ENCODE data around the gene RRP12. TPM values are rescaled to one million over a fixed set of nuclear protein-coding genes. Genes with fewer than 3 reads are reported as not detected.

Gene RRP12
- 33.5 and 40.1 TPM in 2 replicates for total RNA-seq

GRCh38 chr10:97400665-97401454, at the start of gene RRP12:
TSS of gene RRP12 (minus strand) at chr10:97401340. CDS start at chr10:97401231, 109 bp downstream.
- intact Hi-C loops (cut with micrococcal nuclease): loop anchor here (1.0 to 5.0 kb wide), 7 partner anchors 25 to 814 kb away; partner anchors contain the start of genes ARHGAP19, EXOSC1, FRAT2 and MMS19

- intact Hi-C loops (cut with micrococcal nuclease): no loop called here
These were observed 49.7 kb upstream of the RRP12 start for GRCh38 chr10:97450828-97451227.

GRCh38 chr10:97445722-97446639, 44.8 kb upstream of the RRP12 start, which contains the start of the genes EXOSC1 and ZDHHC16:
TSS of gene EXOSC1 (minus strand) at chr10:97446006. CDS start at chr10:97445985, 21 bp downstream.
TSS of gene ZDHHC16 (plus strand) at chr10:97446175. CDS start at chr10:97451676, 5,501 bp downstream.
- intact Hi-C loops (cut with micrococcal nuclease): loop anchor here (1.0 to 2.0 kb wide), 7 partner anchors 20 to 194 kb away; partner anchors contain the start of genes ARHGAP19, MMS19, MORN4 and PGAM1

GRCh38 chr10:97445357-97445721, 44.2 kb upstream of the RRP12 start:
- intact Hi-C loops (cut with micrococcal nuclease): loop anchor here (1.0 kb wide), 1 partner anchor 38 kb away; no protein-coding TSS in a partner anchor

GRCh38 chr10:97444212-97444611, 43.1 kb upstream of the RRP12 start:
- intact Hi-C loops (cut with micrococcal nuclease): no loop called here

GRCh38 chr10:97442277-97442676, 41.1 kb upstream of the RRP12 start:
- intact Hi-C loops (cut with micrococcal nuclease): no loop called here

GRCh38 chr10:97435211-97435610, 34.1 kb upstream of the RRP12 start:
- intact Hi-C loops (cut with micrococcal nuclease): no loop called here

- intact Hi-C loops (cut with micrococcal nuclease): no loop called here
These were observed 33.4 kb upstream of the RRP12 start for GRCh38 chr10:97434557-97434956.

GRCh38 chr10:97434055-97434454, 32.9 kb upstream of the RRP12 start:
- intact Hi-C loops (cut with micrococcal nuclease): no loop called here

- intact Hi-C loops (cut with micrococcal nuclease): loop anchor here (10.0 kb wide), 1 partner anchor 306 kb away; the partner anchor contains the start of gene ZFYVE27
These were observed 27.4 kb upstream of the RRP12 start for GRCh38 chr10:97428572-97428981.

GRCh38 chr10:97427571-97428179, 26.5 kb upstream of the RRP12 start:
- intact Hi-C loops (cut with micrococcal nuclease): loop anchor here (2.0 to 10.0 kb wide), 2 partner anchors 205 to 307 kb away; partner anchors contain the start of genes MORN4 and ZFYVE27

GRCh38 chr10:97426776-97427570, 25.8 kb upstream of the RRP12 start:
- intact Hi-C loops (cut with micrococcal nuclease): loop anchor here (1.0 to 10.0 kb wide), 6 partner anchors 19 to 308 kb away; partner anchors contain the start of genes EXOSC1, MMS19, MORN4 and RRP12

- intact Hi-C loops (cut with micrococcal nuclease): loop anchor here (1.0 to 10.0 kb wide), 6 partner anchors 19 to 309 kb away; partner anchors contain the start of genes EXOSC1, MMS19, MORN4 and RRP12
These were observed 25.0 kb upstream of the RRP12 start, which contains the start of gene PGAM1 for GRCh38 chr10:97425964-97426775. TSS of gene PGAM1 (plus strand) at chr10:97426191. CDS start at chr10:97426308, 117 bp downstream.

- intact Hi-C loops (cut with micrococcal nuclease): loop anchor here (10.0 kb wide), 1 partner anchor 311 kb away; the partner anchor contains the start of gene ZFYVE27
These were observed 22.6 kb upstream of the RRP12 start for GRCh38 chr10:97423757-97424098.

GRCh38 chr10:97416565-97416964, 15.4 kb upstream of the RRP12 start:
- intact Hi-C loops (cut with micrococcal nuclease): no loop called here

- intact Hi-C loops (cut with micrococcal nuclease): no loop called here
These were observed 11.8 kb upstream of the RRP12 start for GRCh38 chr10:97412891-97413304.

GRCh38 chr10:97411406-97411805, 10.3 kb upstream of the RRP12 start:
- intact Hi-C loops (cut with micrococcal nuclease): no loop called here

GRCh38 chr10:97408496-97408992, 7.4 kb upstream of the RRP12 start:
- intact Hi-C loops (cut with micrococcal nuclease): no loop called here

GRCh38 chr10:97407952-97408248, 6.8 kb upstream of the RRP12 start:
- intact Hi-C loops (cut with micrococcal nuclease): loop anchor here (1.0 kb wide), 3 partner anchors 18 to 145 kb away; partner anchors contain the start of gene PGAM1
